Esophagus muscularis mucosa (tissue), 4 donors: ENCODE data around the gene AJUBA.

ENCODE experiments used
- EP300 ChIP-seq: sonication (generic); formaldehyde crosslinking; IDR thresholded peaks from one replicate; pipeline ENCODE4 v1.6.1; 2017; ENCODE audit warnings: antibody characterized with exemption
- POLR2A ChIP-seq: fragments of 450-650 bp; IDR thresholded peaks from one replicate; pipeline ENCODE4 v1.6.1; 2017; ENCODE audit warnings: antibody characterized with exemption, moderate library complexity, mild to moderate bottlenecking, low read depth
- POLR2AphosphoS5 ChIP-seq, 2 donors: sonication (generic); formaldehyde crosslinking; IDR thresholded peaks; one replicate each; pipeline ENCODE4 v1.6.1; 2017; ENCODE audit warnings: antibody characterized with exemption in 2 of 2
- TF ChIP-seq, protein P1 (sequence below), 3 experiments: fragments of 200-600 bp in 2 of 3; fragments of 450-650 bp in 1 of 3; sonication (generic) in 2 of 3; IDR thresholded peaks; one replicate each; pipeline ENCODE4 v1.5.1; 2017 to 2019; ENCODE audit warnings: antibody characterized with exemption in 3 of 3, mild to moderate bottlenecking in 2 of 3, moderate library complexity in 1 of 3

DNA sequence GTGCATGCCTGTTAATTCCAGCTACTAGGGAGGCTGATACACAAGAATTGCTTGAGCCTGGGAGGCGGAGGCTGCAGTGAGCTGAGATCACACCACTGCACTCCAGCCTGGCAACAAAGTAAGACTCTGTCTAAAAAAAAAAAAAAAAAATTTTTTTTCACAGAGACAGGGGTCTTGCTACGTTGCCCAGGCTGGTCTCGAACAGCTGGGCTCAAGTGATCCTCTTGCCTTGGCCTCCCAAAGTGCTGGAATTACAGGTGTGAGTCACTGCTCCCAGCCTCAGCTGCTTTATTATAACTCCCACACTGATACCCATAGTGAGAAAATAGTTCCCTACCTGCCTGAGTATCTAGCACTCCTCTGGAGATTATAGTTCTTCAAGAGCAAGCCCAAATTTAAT, 36.7 kb downstream of the AJUBA start:
- no peak for TF ChIP-seq POLR2AphosphoS5 (IDR thresholded peaks at IDR 0.05)
- TF ChIP-seq, protein P1, sequence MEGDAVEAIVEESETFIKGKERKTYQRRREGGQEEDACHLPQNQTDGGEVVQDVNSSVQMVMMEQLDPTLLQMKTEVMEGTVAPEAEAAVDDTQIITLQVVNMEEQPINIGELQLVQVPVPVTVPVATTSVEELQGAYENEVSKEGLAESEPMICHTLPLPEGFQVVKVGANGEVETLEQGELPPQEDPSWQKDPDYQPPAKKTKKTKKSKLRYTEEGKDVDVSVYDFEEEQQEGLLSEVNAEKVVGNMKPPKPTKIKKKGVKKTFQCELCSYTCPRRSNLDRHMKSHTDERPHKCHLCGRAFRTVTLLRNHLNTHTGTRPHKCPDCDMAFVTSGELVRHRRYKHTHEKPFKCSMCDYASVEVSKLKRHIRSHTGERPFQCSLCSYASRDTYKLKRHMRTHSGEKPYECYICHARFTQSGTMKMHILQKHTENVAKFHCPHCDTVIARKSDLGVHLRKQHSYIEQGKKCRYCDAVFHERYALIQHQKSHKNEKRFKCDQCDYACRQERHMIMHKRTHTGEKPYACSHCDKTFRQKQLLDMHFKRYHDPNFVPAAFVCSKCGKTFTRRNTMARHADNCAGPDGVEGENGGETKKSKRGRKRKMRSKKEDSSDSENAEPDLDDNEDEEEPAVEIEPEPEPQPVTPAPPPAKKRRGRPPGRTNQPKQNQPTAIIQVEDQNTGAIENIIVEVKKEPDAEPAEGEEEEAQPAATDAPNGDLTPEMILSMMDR (IDR thresholded peaks at IDR 0.05): no peak
- no peak for TF ChIP-seq POLR2A
- TF ChIP-seq EP300: no peak
